Measurements from ENCODE around the gene CREB3L2.

- TF ChIP-seq, protein P1, sequence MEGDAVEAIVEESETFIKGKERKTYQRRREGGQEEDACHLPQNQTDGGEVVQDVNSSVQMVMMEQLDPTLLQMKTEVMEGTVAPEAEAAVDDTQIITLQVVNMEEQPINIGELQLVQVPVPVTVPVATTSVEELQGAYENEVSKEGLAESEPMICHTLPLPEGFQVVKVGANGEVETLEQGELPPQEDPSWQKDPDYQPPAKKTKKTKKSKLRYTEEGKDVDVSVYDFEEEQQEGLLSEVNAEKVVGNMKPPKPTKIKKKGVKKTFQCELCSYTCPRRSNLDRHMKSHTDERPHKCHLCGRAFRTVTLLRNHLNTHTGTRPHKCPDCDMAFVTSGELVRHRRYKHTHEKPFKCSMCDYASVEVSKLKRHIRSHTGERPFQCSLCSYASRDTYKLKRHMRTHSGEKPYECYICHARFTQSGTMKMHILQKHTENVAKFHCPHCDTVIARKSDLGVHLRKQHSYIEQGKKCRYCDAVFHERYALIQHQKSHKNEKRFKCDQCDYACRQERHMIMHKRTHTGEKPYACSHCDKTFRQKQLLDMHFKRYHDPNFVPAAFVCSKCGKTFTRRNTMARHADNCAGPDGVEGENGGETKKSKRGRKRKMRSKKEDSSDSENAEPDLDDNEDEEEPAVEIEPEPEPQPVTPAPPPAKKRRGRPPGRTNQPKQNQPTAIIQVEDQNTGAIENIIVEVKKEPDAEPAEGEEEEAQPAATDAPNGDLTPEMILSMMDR (IDR thresholded peaks at IDR 0.05) = no peak
- no peak for TF ChIP-seq POLR2A (IDR thresholded peaks at IDR 0.05)
These were observed 45.7 kb downstream of the CREB3L2 start for GRCh38 chr7:137956183-137956582.

All from ovary (tissue), 3 donors.